GM12878 (cell line): ENCODE measurements around the gene DPF3.

ENCODE experiments used
- EGR1 ChIP-seq, 2 experiments: IDR thresholded peaks; 1 replicate in 1 of 2; 2 replicates in 1 of 2; pipeline ENCODE4 v1.6.1; 2011 to 2012; ENCODE audit warnings: low read depth in 2 of 2, low read length in 2 of 2, borderline replicate concordance in 1 of 2, mild to moderate bottlenecking in 1 of 2, moderate library complexity in 1 of 2
- ETV6 ChIP-seq, 2 experiments: fragments of 450-650 bp in 1 of 2; IDR thresholded peaks in 1 of 2; conservative IDR thresholded peaks in 1 of 2; 2 replicates each; pipeline ENCODE4 v1.6.1; 2014; ENCODE audit warnings: antibody characterized with exemption in 1 of 2, borderline replicate concordance in 1 of 2, low read depth in 1 of 2, mild to moderate bottlenecking in 1 of 2, moderate library complexity in 1 of 2
- POLR2A ChIP-seq: IDR thresholded peaks from 2 replicates; pipeline ENCODE4 v1.6.1; 2011; ENCODE audit warnings: low read depth, mild to moderate bottlenecking, low read length

GRCh38 chr14:72741826-72742117 is 152.1 kb downstream of the DPF3 start:
- TF ChIP-seq EGR1 (IDR thresholded peaks at IDR 0.05; ENCODE audit: borderline replicate concordance in 1 of 2, low read depth in 2 of 2, low read length in 2 of 2) (no peak), ETV6 (conservative IDR thresholded peaks at IDR 0.05 in 1 of 2, IDR thresholded peaks at IDR 0.05 in 1 of 2; ENCODE audit: borderline replicate concordance in 1 of 2, low read depth in 1 of 2) (no peak), POLR2A (no peak)
